WI38 (cell line): ENCODE results near the gene SPSB1.

ENCODE experiments used
- H3K4me3 ChIP-seq: 2 replicates; pipeline ENCODE4 v1.5.1; 2011; ENCODE audit warnings: low read depth, mild to moderate bottlenecking, control low read depth, low read length
- TF ChIP-seq, protein P1 (sequence below): IDR thresholded peaks from 2 replicates; pipeline ENCODE4 v1.5.1; 2012; ENCODE audit warnings: low read depth, mild to moderate bottlenecking, control low read depth, low read length

Gene SPSB1

GRCh38 chr1:9289090-9289534, 3.6 kb upstream of the SPSB1 start:
- no peak overlapping the region for H3K4me3 ChIP-seq
- TF ChIP-seq, protein P1, sequence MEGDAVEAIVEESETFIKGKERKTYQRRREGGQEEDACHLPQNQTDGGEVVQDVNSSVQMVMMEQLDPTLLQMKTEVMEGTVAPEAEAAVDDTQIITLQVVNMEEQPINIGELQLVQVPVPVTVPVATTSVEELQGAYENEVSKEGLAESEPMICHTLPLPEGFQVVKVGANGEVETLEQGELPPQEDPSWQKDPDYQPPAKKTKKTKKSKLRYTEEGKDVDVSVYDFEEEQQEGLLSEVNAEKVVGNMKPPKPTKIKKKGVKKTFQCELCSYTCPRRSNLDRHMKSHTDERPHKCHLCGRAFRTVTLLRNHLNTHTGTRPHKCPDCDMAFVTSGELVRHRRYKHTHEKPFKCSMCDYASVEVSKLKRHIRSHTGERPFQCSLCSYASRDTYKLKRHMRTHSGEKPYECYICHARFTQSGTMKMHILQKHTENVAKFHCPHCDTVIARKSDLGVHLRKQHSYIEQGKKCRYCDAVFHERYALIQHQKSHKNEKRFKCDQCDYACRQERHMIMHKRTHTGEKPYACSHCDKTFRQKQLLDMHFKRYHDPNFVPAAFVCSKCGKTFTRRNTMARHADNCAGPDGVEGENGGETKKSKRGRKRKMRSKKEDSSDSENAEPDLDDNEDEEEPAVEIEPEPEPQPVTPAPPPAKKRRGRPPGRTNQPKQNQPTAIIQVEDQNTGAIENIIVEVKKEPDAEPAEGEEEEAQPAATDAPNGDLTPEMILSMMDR: peak; percentile 95

- TF ChIP-seq, protein P1: no peak
- no peak overlapping the region for H3K4me3 ChIP-seq
Observed at GRCh38 chr1:9289711-9290485, 2.8 kb upstream of the SPSB1 start.

DNA sequence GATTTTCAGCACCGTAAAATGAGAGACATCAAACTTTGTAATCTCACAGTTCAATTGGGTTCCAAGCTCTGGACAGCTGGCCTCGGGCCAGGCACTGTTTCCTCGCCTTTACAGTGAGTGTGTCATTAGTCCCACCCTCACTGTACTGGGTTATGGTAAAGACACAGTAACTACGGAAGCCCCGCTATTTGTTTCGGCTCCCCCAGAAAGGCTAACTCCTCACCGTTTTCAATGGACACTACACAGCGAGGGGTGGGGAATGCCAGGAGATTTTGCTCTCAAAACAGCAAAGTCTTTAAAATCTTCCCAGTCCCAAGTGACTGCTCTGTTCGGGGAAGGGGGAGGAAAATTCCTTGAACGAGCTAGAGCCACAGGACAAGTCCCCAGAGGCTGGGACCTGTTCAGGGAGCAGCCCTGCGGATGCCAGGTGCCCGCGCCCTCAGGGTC, 757 bp upstream of the SPSB1 start:
- peak overlapping the region; percentile 91 for H3K4me3 ChIP-seq
- TF ChIP-seq, protein P1: no peak

DNA sequence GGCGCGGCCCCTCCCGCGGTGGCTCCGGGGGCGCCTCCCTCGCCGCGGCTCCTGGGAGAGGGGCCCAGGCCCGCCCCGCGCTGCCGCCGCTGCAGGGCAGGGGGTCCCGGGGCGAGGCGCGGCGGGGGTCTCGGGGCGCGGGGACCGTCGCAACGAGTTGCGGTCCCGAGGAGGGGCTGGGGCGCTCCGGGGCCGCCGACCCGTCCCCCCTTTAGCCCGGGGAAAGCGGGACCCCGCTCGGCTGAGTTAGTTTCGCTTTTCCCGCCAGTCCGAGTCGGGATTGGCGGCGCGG, 493 bp downstream of the SPSB1 start:
- peak overlapping the region; percentile 91 for H3K4me3 ChIP-seq
- TF ChIP-seq, protein P1: no peak

DNA sequence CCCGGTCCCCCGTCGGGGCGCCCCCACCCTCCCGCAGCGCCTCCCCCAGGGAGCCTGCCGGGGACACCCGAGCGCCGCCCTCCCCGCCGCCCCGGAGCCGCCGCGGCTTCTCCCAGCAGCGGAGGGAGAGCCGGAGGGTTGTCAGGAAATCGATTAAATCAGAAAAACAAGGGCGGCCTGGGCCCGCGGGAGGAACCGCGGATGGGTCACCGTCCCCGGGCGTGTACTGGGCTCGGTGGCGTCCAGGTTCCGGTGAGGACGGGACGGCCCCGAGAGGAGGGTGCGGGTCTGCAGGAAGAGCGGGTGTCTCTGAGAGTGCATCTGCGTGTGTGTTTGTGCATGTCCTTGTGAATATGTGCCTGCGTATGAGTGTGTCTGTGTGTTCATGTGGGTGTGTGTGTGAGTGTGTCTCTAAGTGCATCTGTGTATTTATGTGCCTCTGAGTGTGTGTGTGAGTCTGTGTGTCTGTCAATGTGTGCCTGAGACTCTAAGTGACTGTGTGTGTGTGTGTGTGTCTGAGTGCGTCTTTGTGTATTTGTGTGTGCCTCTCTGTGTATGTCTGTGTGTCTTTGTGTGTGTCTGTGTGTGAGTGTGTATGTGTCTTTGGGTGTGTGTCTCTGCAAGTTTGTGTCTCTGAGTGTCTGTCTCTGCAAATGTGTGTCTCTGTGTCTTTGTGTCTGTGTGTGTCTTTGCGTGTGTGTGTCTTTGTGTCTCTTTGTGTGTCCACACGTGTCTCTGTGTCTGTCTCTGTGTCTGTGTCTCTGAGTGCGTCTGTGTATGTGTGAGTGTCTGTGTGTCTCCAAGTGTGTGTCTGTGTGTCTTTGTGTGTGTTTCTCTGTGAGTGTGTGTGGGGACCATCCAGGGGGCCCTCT, 1.1 kb downstream of the SPSB1 start:
- TF ChIP-seq, protein P1: no peak
- peak overlapping the region; percentile 91 for H3K4me3 ChIP-seq

- TF ChIP-seq, protein P1: no peak
- H3K4me3 ChIP-seq: peak overlapping the region; percentile 91
Observed at GRCh38 chr1:9294405-9294773, 1.7 kb downstream of the SPSB1 start.
